Effector CD8-positive, alpha-beta T cell (primary cell): ENCODE data around the gene MAP2.

ENCODE experiments used
- DNase-seq: peaks from one replicate; lab custom pipeline; 2025; lab: John Stamatoyannopoulos, UW

MAP2 gene

DNA sequence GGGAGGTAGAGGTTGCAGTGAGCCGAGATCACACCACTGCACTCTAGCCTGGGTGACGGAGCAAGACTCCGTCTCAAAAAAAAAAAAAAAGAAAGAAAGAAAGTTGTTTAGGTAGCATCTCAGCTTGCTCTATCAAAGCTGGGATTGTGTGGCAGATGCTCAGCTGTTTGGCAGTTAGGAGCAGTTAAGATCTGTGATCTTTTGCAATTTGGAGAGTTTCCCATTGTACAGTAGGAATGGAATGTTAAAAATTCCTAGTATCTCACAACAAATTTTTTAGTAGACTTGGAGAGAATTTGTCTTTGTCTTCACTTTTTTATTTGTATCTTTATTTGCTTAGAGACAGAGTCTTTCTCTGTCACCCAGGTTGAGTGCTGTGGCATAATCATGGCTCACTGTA is 224.9 kb downstream of the MAP2 start:
- DNase-seq: no peak

DNA sequence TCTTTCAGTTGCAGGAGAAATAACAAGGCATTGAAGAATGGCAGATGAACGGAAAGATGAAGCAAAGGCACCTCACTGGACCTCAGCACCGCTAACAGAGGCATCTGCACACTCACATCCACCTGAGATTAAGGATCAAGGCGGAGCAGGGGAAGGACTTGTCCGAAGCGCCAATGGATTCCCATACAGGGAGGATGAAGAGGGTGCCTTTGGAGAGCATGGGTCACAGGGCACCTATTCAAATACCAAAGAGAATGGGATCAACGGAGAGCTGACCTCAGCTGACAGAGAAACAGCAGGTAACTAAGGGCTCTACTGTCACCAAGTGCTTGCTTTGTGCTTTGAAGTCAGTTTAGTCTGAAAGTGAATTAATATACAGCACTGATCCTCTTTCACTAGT is 229.3 kb downstream of the MAP2 start:
- no peak for DNase-seq

DNA sequence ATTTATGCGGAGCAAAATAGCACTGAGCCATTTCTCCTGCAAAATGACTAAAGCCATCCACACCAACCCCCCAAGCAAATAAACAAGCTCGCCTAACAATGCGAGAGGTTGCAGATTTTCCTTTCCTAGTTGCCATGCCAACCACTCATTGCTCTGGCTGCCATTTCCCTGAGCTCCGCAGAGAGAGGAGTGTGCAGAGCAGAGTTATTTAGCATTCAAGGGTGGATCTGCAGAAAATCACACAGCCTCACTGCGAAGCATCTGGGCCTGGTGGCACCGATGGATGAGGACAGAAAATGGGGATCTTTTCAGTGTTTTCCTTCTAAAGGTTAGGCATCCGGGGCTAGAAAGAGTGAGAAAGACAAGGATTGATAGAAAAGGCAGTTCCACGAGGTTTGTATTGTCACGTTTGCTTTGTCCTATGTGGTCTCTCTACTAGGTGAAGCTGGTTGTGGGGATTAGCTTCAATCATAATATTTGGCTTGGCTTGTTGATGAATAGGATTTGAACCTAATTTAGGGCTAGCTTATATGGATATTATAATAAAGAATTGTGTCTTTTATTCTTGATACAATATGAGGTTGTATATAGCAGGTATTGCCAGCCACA is 237.5 kb downstream of the MAP2 start:
- DNase-seq: no peak

DNA sequence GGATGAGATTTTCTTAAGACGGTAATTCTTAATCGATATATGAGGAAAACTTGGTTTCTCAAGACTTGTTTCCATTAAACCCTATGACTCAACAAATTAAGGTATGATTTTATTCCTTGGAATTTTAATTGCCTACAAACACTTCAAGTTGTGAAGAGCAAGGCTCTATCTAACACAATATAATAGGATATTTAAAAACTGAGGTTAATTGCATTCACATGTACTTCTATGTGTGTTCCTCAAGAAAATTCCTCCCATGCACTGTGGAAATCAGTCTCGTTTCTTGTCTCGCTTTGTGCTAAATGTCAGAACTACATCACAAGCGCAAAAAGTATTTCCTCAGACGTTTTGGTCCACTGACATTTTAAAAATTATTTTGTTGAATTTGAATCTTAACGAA is 238.2 kb downstream of the MAP2 start:
- DNase-seq: no peak

DNA sequence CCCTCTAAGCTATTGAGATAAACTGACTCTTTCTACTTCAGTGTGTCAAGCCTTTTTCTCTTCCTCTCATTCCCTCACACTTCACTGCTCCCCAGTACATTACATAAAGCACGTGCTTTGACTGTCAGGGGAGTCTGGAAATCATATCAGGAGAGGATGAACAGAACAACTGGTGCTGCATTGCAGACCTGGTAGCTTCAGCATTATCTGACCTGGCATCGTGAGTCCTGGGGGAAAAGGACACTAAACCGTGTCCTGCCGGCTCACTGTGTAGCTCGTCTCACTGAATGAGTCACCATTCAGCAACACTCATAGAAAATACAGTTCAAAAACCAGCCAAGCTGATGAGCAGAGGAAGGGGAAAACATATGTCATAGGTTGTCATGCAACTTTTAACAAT is 239.3 kb downstream of the MAP2 start:
- DNase-seq: no peak

DNA sequence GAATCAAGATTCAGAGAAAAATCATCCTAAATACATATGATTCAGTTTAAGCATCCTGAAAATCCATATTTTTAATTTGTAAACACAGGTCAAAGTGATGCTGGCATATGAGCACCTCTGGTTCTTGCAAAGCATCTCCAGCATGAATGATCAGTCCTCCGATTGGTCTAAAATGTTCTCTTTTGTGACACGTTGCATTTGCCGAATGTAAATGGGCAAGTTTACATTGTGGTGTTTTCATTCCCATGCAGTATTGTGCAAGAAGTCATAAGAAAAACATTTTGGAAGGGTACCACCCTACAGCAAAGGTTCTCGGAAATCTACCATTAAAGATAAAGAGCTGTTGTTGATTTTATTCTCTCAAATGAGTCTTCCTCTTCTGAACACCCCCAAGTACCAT is 239.8 kb downstream of the MAP2 start:
- DNase-seq: no peak

DNA sequence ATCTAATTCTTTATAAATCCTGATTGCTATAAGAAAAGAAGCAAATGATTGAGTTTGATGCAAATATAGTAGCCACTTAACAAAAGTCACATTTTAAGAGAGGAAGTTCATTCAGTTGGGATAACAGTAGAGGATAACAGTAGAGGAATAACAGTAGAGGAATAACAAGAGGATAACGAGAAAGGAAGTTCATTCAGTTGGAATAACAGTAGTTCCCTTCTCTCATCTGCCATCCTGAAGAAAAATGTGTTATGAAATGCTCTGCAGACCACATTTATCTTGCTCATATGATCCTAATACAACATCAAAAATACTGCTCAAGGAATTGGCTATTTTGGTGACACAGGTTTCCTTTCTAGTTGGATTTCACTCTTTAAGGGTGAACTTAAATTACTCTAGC is 242.4 kb downstream of the MAP2 start:
- DNase-seq: no peak

DNA sequence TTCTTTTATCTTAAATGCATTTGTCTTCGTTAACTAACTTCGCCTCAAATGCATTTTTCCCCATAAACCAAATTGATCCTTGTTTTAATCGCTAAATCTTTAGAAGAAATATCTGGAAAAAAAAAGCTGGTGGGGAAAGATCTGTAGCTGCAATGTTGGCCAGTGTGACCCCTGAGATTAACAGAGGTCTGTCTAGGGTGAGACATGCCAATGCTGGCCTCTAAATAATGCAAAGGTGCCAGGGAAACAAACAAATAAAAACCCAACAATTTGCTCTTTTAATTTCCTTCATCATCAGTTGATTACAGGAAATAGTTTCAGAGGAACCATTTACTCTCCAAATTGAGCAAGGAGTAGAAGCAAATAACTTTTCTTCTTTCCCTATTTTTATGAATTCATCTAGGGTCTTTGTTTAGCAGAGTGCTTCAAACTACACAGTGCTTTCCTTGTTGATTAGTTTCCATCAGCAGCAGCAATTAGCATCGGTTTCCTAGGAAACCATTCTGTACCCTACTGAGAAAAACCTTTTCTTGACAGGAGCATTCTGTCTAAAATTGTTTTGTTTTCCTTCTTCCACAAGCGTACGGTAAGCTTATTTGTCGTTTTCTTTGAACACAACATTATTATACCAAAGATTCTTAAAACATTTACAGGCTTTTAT is 247.3 kb downstream of the MAP2 start:
- DNase-seq: no peak

DNA sequence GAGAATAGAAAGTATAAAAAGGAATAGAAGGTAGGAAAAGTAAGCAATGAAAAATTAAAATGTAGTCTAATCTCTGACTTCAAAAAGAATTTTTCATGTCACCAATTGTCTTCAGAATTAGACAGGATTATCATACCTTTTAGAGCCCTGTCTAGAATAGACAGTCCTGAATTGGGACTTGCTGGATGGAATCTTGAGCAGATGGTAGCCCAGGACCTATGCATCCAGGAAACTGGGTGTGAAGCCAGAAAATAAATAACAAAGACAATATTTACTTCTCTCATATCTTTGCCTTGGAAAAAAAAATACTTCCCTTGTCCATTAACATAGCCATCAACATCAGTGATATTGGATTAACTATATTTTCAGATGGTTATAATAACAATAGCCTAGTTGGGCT is 250.0 kb downstream of the MAP2 start:
- no peak for DNase-seq

DNA sequence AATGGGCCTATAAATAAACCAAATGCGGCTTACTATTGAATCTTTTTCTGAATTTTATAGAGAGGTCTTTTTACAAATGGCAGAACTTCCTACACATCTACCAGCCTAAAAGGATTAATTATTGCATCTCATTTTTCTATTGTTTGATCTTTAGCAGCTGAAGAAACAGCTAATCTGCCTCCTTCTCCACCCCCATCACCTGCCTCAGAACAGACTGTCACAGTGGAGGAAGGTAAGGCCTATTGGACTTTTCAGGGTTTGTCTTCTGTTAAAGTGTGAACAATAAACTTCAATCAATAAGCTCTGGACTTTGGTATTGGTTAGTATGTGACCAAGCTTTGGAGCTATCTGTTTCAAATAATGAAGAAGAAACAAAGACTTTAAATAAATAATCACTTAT is 256.7 kb downstream of the MAP2 start:
- no peak for DNase-seq

DNA sequence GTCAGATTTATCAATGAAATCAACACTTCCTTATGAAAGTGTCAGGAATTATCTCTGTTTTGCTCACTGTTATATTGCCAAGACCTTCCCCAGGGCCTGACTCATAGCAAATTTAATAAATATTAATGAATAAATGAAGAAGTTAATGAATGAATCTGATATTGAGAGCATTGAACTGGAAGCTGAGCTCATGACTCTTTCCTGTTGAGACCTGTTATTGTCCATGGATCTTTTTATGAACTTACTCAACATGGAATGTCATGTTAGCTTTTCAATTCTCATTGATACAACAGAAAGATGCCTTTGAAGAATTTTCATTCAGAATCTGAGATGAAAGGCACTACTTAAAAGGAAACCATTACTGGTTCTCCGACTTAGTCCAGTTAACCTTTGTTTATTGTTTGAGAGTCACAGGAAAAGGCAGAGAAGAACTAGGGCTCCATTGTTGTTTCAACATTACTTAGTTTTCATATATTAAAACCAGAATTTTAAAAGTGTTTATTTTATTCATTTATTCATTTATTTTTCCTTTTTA is 257.4 kb downstream of the MAP2 start:
- DNase-seq: no peak

DNA sequence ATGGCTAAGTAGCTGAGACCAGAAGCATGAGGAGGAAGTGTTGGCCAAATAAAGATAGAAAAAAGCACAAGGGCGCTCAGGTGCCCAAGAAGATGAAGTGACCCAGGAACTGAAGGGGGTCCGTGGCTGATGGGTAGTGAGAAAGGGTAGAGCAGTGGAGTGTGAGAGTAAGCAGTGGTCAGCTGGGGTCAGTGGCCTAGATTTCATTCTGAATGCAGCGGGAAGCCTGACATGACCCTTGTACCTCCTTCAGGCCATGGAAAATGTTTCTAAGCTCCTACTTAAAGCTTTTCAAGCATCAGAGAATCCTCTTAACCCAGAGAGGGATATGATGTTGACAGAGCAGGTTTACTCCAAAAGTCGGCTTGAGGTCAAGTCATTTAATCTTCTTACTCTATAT is 258.8 kb downstream of the MAP2 start:
- no peak for DNase-seq

DNA sequence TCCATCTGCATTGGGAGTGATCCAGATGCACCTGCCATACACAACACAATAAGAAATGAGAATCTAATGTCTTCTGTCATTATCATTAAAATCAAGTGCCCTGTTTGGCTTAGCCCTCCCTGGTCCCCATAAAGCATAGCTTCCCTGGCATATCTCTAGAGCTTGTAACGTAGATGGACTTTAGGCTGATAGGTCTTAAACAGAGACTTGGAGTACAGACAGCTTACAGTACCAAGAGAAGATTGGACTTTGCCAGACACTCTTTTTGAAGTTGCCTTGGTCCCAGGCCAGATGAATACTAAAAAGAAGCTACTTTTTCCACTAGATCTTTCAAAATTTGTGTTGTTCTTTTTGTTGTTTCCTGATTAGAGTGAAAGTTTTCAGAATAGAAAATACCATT is 261.5 kb downstream of the MAP2 start:
- DNase-seq: no peak

DNA sequence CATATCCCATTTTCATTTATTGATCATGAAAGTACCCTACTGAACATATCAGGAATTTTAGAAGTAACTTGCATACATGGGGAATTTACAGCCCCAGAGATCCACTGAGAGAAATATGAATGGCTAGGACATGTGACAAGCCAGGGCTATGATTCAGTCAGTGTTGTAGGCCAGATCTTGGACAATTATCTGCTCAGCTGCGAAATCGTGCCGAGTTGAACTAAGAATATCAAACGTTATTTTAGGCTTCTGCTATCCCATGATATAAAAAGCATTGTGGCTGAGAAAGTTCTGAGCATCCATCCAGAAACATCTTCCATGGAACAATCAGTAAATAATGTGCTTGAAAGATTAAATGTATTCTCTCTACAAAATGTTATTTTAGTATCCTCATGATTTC is 262.1 kb downstream of the MAP2 start:
- DNase-seq: no peak

DNA sequence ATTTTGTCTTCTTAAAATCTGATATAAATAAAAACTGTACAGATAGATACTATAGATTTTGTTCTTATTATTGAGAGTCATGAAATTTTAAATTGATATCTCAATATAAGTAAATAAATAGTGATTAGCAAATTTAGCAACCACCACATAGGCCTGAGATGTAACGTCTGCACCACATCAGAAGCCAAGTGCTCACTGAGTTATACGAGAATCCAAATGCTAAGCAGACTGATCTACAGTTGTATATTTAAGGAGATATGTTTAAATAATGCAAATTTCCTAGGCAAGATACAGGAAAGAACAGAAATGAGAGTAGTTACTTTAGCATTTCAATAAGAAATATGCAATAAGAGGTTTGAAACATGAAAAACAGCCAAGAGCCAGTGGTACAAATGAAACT is 262.6 kb downstream of the MAP2 start:
- no peak for DNase-seq

DNA sequence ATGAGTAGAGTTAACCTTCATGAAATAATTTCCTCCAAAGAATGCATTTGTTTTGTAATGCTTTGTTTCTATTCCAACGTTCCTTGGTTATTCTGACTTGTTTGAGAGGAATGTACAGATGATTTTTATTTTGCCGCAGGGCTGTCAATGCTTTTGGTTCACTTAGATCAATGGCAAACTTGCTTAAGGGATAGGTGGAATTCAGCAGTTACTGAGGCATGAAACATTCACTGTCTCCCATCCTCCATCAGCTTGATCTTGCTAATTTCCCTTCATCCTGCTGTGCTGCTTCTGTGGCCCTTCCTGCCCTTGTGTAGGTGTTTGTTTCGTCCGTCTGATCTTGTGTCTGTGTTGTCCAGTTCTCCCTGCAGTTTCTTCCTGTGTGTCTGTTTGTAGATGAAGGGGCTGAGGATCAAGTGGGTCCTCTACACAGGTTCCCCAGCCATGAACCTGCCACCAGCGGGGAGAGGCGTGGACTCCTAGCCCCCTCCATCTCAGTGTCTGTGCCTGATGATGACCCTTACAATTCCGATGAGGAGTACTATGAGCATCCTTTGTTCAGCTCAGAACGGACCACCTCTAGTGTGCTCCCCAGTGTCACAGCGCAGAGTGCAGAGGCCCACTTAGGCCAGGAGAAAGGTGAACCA is 263.6 kb downstream of the MAP2 start:
- no peak for DNase-seq

DNA sequence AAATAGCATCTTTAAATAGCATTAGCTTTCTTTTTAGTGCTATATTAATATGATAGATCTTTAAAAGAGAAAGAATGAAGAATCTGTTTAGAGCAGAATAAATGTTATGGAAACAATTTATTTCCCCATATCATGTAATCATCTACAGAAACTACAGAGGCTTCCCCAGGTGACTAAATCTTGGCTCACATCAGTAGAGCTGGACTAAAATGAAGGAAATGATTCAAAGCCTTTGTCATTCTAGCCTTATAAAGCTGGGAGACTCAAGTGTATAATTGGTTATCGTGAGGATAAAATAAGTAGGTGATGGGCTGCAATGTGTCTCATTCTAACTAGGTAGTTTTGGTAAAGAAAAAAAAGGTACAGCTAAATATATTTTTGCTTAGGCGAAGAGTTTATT is 264.5 kb downstream of the MAP2 start:
- DNase-seq: no peak

DNA sequence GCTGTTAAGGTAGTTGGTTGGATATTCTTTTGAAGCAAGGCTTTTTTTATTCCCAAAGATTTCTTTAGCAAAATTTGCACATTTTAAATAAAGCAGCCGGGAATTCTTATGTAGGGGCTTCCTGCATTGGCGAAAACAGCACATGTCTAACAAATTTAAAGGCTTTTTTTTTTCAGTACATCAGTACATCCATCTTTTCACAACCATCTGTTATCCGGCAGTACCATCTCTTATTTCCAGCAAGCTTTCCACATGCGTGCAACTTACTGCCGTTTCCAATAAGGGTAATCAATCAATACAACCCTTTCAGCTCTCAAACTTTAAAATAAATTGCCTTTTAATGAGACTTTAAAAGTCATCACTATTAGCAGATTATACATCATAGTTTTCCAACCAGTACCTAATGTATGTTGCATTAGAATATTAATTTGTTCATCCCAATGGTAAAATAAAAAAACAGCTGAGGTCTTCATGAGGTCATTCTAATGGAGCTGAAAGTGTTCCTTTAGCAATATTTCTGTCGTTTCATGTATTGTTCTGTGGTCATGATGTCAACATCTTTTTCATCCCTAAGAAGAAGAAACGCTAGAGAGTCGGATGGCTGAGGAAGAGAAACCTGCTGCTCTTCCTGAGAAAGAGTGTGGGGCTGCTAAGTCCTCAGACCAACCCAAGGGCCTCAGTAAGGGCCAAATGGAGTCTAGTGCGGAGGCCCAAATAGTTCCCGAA is 266.3 kb downstream of the MAP2 start:
- no peak for DNase-seq

DNA sequence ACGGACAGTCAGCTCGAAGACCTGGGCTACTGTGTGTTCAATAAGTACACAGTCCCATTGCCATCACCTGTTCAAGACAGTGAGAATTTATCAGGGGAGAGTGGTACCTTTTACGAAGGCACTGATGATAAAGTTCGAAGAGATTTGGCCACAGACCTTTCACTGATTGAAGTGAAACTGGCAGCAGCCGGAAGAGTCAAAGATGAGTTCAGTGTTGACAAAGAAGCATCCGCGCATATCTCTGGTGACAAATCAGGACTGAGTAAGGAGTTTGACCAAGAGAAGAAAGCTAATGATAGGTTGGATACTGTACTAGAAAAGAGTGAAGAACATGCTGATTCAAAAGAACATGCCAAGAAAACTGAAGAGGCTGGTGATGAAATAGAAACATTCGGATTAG is 270.9 kb downstream of the MAP2 start:
- DNase-seq: no peak

DNA sequence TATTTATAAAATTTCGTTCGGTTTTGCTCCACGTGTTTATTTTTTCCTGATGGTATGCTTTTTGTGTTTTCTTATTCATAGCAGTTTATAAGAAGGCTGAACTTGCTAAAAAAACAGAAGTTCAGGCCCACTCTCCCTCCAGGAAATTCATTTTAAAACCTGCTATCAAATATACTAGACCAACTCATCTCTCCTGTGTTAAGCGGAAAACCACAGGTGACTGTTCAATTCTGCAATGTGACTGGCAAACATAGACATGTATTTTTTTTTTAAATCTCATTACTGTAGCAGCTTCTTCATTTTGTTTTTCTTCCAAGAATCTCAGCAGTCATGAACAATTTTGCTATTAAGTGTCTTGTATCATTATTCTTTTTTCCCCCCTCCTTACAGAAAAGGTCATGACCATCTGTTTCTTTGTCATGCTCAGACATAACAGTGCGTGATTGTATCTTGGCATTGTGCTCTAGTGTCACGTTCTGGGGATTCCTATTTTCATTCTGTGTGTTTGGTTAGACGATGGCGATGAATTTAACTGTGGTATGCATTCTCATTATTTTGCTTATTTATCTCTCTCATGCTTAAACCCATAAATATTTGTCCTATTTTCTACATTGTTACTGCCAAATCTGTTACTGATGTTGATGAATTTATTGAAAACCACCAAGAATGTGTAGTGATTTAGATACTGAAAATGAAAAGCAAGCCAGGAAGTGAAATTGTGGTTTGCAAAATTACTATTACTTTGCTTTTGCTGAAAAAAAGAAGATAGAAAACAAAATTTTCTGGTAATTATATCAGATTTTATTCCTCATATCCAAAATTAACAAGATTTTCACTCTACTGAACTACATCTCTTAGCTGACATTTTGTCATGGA is 273.2 kb downstream of the MAP2 start:
- DNase-seq: no peak

DNA sequence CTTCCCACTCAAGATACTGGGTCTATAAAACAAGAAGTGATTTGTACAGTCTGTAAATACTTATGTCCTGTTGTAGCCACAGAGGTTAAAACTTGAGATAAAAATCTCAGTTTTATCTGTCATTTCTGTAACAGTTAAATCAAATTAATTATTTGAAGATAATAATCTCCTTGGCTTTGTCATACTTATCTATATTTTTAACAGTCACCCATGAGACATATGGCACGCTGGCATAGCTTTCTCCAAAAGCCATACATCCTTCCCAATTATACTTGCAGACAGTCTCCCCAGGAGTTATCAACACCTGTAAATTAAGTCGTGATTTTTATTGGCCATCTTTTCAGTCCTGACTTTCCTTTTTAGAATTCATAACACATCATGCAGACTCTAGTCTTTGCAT is 278.9 kb downstream of the MAP2 start:
- no peak for DNase-seq

DNA sequence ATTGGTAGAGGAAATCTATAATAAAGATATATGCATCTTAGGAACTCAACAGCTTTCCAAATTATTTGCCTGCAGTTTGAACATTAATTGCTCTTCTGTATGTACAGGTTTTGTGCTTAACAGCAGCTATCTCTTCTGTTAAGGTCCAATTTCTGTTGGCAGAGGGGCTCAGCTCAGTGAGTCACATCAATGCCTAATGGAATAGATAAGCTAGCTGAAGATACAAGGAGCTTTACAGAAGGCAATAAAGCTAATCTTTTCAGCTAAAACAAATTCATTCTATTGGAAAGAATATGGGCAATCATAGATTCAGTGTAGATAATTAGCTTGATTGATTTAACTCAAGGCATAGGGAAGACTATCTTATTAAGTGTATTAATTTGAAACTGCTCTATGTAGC is 289.4 kb downstream of the MAP2 start:
- DNase-seq: no peak
